Measurements from ENCODE around the gene DIAPH3. TPM values are rescaled to one million over a fixed set of nuclear protein-coding genes. Genes with fewer than 3 reads are reported as not detected.
A peak's percentile ranks its signal among the peaks of the same experiment; 100 is the strongest.
"Not testable (repeated sequence)": the region's sequence is repeated elsewhere in the genome, so short reads cannot be mapped to it uniquely, and the experiment has no call there.

The DIAPH3 gene
- polyA plus RNA-seq, 5 donors = 5.8 to 21.1 (median 12.7) TPM

- DNase-seq = no peak
Observed at GRCh38 chr13:60099631-60100420, 63.9 kb downstream of the DIAPH3 start.

GRCh38 chr13:60095300-60095699 is 68.4 kb downstream of the DIAPH3 start:
- no peak for DNase-seq

GRCh38 chr13:60094385-60095088 is 69.2 kb downstream of the DIAPH3 start:
- DNase-seq = no peak

GRCh38 chr13:60093425-60094019 is 70.2 kb downstream of the DIAPH3 start:
- DNase-seq = no peak

- DNase-seq = no peak
Observed at GRCh38 chr13:60091573-60091972, 72.2 kb downstream of the DIAPH3 start.

GRCh38 chr13:60090574-60090973 is 73.2 kb downstream of the DIAPH3 start:
- no peak for DNase-seq

- DNase-seq = not testable (repeated sequence)
Observed at GRCh38 chr13:60083780-60084179, 79.9 kb downstream of the DIAPH3 start.

GRCh38 chr13:60080850-60081249 is 82.9 kb downstream of the DIAPH3 start:
- no peak for DNase-seq

- no peak for DNase-seq
Observed at GRCh38 chr13:60078226-60078625, 85.5 kb downstream of the DIAPH3 start.

- DNase-seq = no peak
Observed at GRCh38 chr13:60075850-60076249, 87.9 kb downstream of the DIAPH3 start.

- DNase-seq = no peak
Observed at GRCh38 chr13:60074397-60074796, 89.3 kb downstream of the DIAPH3 start.

GRCh38 chr13:60066226-60066625 is 97.5 kb downstream of the DIAPH3 start:
- DNase-seq = no peak

GRCh38 chr13:60062502-60062901 is 101.2 kb downstream of the DIAPH3 start:
- no peak for DNase-seq

- no peak for DNase-seq
Observed at GRCh38 chr13:60061737-60062136, 102.0 kb downstream of the DIAPH3 start.

- no peak for DNase-seq
Observed at GRCh38 chr13:60051754-60052285, 111.9 kb downstream of the DIAPH3 start.

GRCh38 chr13:60048353-60048752 is 115.4 kb downstream of the DIAPH3 start:
- DNase-seq = not testable (repeated sequence)

GRCh38 chr13:60047918-60048317 is 115.8 kb downstream of the DIAPH3 start:
- no peak for DNase-seq

GRCh38 chr13:60044321-60044720 is 119.4 kb downstream of the DIAPH3 start:
- DNase-seq = no peak

- DNase-seq = peak in 1 of 2 donors; percentile 7
Observed at GRCh38 chr13:60043262-60043661, 120.5 kb downstream of the DIAPH3 start.

GRCh38 chr13:60040668-60041067 is 123.1 kb downstream of the DIAPH3 start:
- not testable (repeated sequence) for DNase-seq

GRCh38 chr13:60035874-60036273 is 127.9 kb downstream of the DIAPH3 start:
- no peak for DNase-seq

GRCh38 chr13:60032851-60033250 is 130.9 kb downstream of the DIAPH3 start:
- DNase-seq = no peak

- no peak for DNase-seq
Observed at GRCh38 chr13:60028021-60028420, 135.7 kb downstream of the DIAPH3 start.

All from right lung (tissue), 5 donors.